ENCODE data around the gene WFS1. TPM values are rescaled to one million over a fixed set of nuclear protein-coding genes. Genes with fewer than 3 reads are reported as not detected.

The WFS1 gene
- total and polyA plus RNA-seq, 2 of the 8 experiments (the other 6 are each of a cell fraction or from before 2014, with no cell fraction given): 29.1 to 43.1 TPM

DNA sequence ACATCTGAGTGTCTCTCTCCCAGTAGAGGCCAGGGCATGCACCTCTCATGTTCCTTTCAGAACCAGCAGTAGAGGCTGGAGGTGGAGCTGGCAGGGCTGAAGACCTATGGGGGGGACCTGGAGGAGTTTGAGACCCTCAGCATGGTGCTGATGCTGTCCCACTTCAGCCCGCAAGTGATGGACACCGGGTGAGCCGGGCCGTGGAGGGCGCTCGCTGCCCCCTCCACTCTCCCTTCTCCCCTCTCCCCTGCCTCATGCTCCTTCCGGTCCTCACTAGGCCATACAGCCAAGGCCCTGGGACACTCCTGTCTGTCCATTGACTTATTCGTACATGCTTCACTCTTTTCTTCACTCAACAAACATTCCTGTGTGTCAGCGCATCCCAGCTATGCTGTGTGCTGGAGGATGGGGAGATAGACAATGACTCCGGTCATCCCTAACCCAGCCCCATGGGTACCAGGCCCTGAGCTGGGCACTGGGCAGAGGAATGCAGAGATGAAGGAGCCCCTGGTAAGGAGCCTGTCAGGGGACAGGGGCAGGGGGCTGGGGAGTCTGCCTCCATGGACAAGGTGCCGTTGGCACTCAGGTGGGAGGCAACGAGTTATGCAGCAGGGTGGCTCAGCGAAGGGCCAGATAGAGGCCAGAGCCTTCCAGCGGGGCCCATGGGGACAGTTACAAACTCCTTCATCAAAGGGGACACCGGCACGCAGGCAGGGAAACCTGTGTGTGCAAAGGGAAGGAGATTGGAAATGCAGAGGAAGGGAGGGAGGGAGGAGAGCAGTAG lies 28.4 kb upstream of the WFS1 start:
- Histone ChIP-seq H2BK20ac (ENCODE audit: low read length) (no peak overlapping the region), H3K79me1 (ENCODE audit: low read depth, low read length) (no peaks in the 10 kb centered on the region), H3K9me3 (ENCODE audit: insufficient read depth in 2 of 2, low read depth in 1 of 2, low read length in 1 of 2) (no peaks in the 10 kb centered on the region), H2BK5ac (ENCODE audit: low read depth, low read length) (no peak overlapping the region), H3K23ac (ENCODE audit: insufficient read length) (no peak overlapping the region), H4K91ac (replicated peaks; ENCODE audit: insufficient read length, low read length) (no peak overlapping the region), H2BK120ac (replicated peaks; ENCODE audit: low read depth, low read length) (no peak overlapping the region), H3K14ac (ENCODE audit: insufficient read length) (no peak overlapping the region), H4K20me1 (replicated peaks in 1 of 2; ENCODE audit: control insufficient read depth in 1 of 2, insufficient read depth in 2 of 2, low read length in 2 of 2) (no peaks in the 10 kb centered on the region), H3K56ac (replicated peaks; ENCODE audit: insufficient read length, low read depth, low read length) (no peak overlapping the region), H3K27me3 (replicated peaks in 1 of 4; ENCODE audit: control insufficient read depth in 3 of 4, extremely low read depth in 1 of 4, insufficient read depth in 3 of 4, low read length in 3 of 4) (peaks cover 1 to 15% (median 10%) of the 10 kb centered on the region in 4 experiments; a peak in 6 of 7 replicates), H3K4me3 (ENCODE audit: extremely low read depth in 1 of 4, insufficient read depth in 2 of 4, low read depth in 3 of 4, low read length in 4 of 4) (no peak overlapping the region), H4K5ac (ENCODE audit: insufficient read length, low read depth, low read length) (no peak overlapping the region), H3K4me2 (ENCODE audit: insufficient read depth in 1 of 2, low read depth in 2 of 2, low read length in 2 of 2) (no peak overlapping the region), H4K8ac (ENCODE audit: extremely low read depth, insufficient read depth, low read length) (peak overlapping the region; percentile 60; the same call in 1 of the 2 replicates), H3K18ac (ENCODE audit: extremely low read depth, low read length) (no peak overlapping the region), H2BK15ac (ENCODE audit: low read length) (no peak overlapping the region), H3K4ac (replicated peaks; ENCODE audit: insufficient read length, low read depth, low read length) (no peak overlapping the region), H2BK12ac (ENCODE audit: low read depth, low read length) (no peak overlapping the region), H2AK5ac (ENCODE audit: low read depth, low read length) (no peak overlapping the region), H3K4me1 (replicated peaks in 1 of 4; ENCODE audit: control insufficient read depth in 3 of 4, insufficient read depth in 4 of 4, low read length in 3 of 4) (peaks cover 0 to 8% (median 7%) of the 10 kb centered on the region in 4 experiments; a peak in 4 of 7 replicates), H2AFZ (ENCODE audit: low read length) (no peak overlapping the region), H3K79me2 (ENCODE audit: control insufficient read depth in 1 of 2, insufficient read depth in 2 of 2, low read length in 2 of 2) (no peaks in the 10 kb centered on the region), H3K27ac (ENCODE audit: low read depth, low read length) (no peak overlapping the region), H3K9ac (replicated peaks in 1 of 4; ENCODE audit: extremely low read depth in 1 of 4, low read depth in 3 of 4, low read length in 3 of 4) (no peak overlapping the region), H3K23me2 (ENCODE audit: low read depth, low read length) (peaks cover 10% of the 10 kb centered on the region; the same call in 1 of the 2 replicates), H3K36me3 (ENCODE audit: control insufficient read depth in 2 of 4, insufficient read depth in 4 of 4, low read length in 3 of 4) (no peaks in the 10 kb centered on the region)
- WGBS, 2 experiments (ENCODE audit: extremely low coverage in 1 of 2, insufficient coverage in 1 of 2, insufficient read length in 1 of 2, insufficient replicate concordance in 2 of 2, low coverage in 1 of 2, low lambda C conversion rate in 2 of 2, missing lambda C conversion rate in 1 of 2): 90% methylated on average over 15 of the region's 16 CpGs; no CpG with 5 or more reads in 1 of the 2 experiments
- TF ChIP-seq TCF12 (IDR thresholded peaks at IDR 0.05; ENCODE audit: low read depth, low read length) (no peak), MAFK (IDR thresholded peaks at IDR 0.05; ENCODE audit: low read depth, low read length) (no peak), SP4 (IDR thresholded peaks at IDR 0.05; ENCODE audit: low read length) (no peak), JUN (IDR thresholded peaks at IDR 0.05; ENCODE audit: low read depth, low read length) (no peak), CHD1 (IDR thresholded peaks at IDR 0.05; ENCODE audit: low read depth, low read length) (no peak), RBBP5 (IDR thresholded peaks at IDR 0.05; ENCODE audit: borderline replicate concordance, low read depth, low read length) (no peak), ZNF274 (IDR thresholded peaks at IDR 0.05; ENCODE audit: borderline replicate concordance, extremely low read depth, low read length) (no peak), POU5F1 (IDR thresholded peaks at IDR 0.05; ENCODE audit: low read depth, low read length) (no peak), POLR2A (IDR thresholded peaks at IDR 0.05; ENCODE audit: control extremely low read depth in 1 of 2, low read depth in 2 of 2, low read length in 2 of 2) (no peak), FOSL1 (IDR thresholded peaks at IDR 0.05; ENCODE audit: insufficient read depth, low read depth, low read length) (no peak)
- TF ChIP-seq, protein P1, sequence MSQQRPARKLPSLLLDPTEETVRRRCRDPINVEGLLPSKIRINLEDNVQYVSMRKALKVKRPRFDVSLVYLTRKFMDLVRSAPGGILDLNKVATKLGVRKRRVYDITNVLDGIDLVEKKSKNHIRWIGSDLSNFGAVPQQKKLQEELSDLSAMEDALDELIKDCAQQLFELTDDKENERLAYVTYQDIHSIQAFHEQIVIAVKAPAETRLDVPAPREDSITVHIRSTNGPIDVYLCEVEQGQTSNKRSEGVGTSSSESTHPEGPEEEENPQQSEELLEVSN (IDR thresholded peaks at IDR 0.05): no peak
- ChIA-PET CTCF (ENCODE audit: partially characterized antibody) (interaction anchor here (0.7 to 3.8 kb wide), 2 partner anchors 9 to 62 kb away, joined by 3 to 25 read pairs; no protein-coding TSS in a partner anchor), POLR2A (ENCODE audit: partially characterized antibody) (no interaction called here)
- DNase-seq (ENCODE audit: low read depth in 1 of 2, low spot score in 2 of 2) (no peak), FAIRE-seq (no peak)
